WI38 (cell line): ENCODE results near the gene CEP164.

ENCODE experiments used
- H3K4me3 ChIP-seq: 2 replicates; pipeline ENCODE4 v1.5.1; 2011; ENCODE audit warnings: low read depth, mild to moderate bottlenecking, control low read depth, low read length
- TF ChIP-seq, protein P1 (sequence below): IDR thresholded peaks from 2 replicates; pipeline ENCODE4 v1.5.1; 2012; ENCODE audit warnings: low read depth, mild to moderate bottlenecking, control low read depth, low read length

CEP164 gene

DNA sequence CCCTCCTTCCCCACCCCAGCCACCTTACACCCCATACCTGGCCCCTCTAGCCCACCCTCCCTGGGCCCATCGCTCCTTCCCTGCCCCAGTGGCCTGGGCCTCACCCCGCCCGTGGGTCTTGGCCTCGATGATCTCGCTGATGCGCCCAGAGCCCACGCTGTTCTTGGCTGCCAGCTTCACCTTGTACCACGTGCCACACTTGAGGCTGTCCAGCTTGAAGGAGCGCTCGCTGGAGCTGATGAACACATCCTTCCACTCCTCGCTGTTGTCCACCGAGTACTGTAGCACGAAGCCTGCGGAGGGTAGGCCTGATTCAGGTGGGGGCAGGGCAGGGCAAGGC lies 110.1 kb downstream of the CEP164 start:
- H3K4me3 ChIP-seq, result no peak overlapping the region
- TF ChIP-seq, protein P1, sequence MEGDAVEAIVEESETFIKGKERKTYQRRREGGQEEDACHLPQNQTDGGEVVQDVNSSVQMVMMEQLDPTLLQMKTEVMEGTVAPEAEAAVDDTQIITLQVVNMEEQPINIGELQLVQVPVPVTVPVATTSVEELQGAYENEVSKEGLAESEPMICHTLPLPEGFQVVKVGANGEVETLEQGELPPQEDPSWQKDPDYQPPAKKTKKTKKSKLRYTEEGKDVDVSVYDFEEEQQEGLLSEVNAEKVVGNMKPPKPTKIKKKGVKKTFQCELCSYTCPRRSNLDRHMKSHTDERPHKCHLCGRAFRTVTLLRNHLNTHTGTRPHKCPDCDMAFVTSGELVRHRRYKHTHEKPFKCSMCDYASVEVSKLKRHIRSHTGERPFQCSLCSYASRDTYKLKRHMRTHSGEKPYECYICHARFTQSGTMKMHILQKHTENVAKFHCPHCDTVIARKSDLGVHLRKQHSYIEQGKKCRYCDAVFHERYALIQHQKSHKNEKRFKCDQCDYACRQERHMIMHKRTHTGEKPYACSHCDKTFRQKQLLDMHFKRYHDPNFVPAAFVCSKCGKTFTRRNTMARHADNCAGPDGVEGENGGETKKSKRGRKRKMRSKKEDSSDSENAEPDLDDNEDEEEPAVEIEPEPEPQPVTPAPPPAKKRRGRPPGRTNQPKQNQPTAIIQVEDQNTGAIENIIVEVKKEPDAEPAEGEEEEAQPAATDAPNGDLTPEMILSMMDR, result no peak

DNA sequence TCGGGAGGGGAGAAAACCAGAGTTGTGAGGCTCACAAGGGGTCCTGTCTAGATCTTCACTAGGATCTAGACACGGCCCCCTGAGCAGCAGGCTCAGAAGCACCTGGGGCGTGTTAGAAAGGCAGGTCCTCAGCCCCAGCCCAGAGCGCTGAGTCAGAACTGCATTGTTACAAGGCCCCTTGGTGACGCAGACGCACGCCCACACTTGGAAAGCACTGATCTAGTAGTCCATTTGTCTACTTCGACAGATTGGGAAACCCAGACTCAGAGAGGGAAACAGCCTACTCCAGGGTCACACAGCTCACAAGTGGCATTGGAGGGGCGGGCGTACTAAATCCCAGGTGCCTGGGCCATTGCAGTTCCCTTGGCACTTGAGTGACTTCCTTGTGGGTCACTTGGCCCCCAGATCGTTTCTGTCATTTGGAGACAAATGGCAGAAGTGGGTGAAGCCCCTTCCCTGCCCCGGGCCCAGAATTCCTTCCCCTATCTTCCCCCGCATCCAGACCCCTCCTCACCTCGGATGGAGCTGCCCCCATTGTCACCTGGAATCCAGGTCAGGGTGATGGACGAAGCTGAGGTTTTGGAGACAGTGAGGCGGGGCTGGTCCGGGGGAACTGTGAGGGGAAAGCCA lies 110.8 kb downstream of the CEP164 start:
- no peak overlapping the region for H3K4me3 ChIP-seq
- TF ChIP-seq, protein P1, result no peak

DNA sequence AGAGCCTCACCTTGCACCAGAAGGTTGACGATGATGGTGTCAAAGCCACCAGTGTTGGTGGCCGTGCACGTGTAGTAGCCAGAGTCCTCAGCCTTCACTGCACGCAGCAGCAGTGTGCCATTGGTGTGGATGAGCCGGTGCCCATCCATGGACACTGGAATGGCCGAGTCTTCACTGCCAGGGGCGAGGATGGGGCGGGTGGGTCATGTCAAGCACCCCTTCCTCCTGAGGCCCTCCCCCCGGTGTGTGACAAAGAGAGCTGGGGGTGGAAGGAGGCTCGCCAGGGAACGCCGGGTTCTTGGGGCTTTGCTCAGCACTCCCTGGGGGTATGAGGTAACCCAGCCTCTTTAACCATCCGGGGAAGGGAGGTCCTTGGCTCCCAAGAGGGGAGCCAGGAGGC lies 111.6 kb downstream of the CEP164 start:
- H3K4me3 ChIP-seq, result no peak overlapping the region
- TF ChIP-seq, protein P1, result no peak

DNA sequence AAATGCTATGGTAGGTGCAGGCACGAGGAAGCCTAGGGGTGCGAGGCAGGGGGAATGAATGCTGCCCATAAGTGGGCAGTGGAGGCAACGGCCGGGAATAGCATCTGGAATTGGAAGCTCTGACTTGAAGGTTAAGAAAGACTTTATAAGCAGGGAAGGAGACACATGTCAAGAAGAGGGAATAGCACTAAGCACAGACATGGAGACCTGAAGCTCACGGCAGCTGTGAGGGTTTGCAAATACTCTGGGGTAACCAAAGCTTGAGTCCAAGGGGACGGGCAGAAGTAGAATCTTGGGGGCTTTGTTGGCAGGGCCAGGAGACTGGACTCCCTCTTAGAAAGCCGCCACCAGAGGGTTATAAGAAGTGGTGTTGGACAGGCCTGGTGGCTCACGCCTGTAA lies 112.6 kb downstream of the CEP164 start:
- H3K4me3 ChIP-seq, result no peak overlapping the region
- TF ChIP-seq, protein P1, result no peak

DNA sequence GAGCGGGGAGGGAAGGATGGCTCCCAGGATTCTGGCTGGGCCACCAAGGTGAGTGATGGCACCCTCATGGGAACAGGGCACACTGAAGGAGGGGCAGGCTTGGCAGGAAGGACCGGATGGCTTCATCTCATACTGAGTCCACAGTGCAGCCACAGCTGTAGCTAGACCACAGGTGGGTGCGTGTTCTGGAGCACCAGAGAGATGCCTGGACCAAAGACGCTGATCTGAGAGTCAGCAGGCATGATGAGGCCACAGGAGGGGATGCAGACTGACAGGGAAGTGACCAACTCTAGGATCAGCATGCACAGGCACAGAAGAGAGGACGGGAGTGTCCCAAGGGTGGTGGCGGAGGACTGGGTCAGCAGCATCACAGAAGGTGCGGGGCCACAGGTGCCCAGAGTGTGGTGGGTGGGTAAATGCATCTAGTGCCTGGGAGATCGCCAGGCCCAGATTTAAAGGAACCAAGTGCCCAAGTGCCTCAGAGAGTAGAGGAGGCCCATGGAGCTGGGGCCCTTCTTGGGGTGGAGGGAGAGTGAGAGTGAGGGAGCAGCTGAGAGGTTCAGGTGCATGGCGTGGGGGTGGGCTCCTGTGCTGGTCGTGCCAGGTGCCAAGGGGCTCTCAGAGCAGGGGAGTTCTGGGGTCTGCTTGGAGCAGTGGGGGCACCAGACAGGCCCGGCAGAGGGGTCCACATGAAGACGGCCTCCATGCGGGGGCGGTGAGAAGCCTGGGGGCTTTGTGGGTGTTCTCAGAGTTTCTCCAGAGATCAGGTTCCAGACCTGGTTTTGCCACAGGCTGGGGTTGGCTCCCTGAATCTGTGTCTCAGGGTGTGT lies 113.7 kb downstream of the CEP164 start:
- H3K4me3 ChIP-seq, result no peak overlapping the region
- TF ChIP-seq, protein P1, result no peak

DNA sequence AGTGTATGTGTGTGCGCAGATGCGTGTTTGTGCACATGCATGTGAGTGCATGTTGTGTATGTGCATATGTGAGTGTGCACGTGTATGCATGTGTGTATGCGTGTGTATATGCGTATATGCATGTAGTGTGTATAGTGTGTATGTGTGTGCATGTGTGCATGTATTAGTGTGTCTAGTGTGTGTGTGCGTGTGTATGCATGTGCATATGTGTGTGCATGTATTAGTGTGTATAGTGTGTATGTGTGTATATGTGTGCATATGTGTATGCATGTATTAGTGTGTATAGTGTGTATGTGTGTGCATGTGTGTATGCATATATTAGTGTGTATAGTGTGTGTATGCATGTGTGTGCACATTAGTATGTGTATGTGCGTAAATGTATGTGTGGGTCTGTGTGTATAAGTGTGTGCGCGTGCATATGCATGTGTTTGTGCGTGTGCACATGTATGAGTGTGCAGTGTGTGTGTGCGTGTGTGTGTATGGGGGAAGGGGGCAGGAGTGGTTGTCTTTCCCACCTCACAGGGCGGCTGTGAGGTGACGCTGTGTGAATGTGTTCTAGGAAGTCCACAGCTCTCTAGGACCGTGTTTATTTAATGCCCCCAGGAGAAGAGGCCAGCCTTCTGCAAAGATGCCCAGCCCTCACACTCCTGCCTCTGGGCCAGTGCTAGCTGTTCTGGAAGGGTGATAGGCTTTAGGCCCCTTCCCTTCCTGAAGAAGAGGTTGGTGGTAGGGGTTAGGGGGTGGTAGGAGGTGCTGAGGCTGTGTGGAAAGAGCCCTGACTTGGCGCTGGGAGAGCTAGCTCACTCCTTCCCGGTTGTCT lies 114.6 kb downstream of the CEP164 start:
- TF ChIP-seq, protein P1, result no peak
- H3K4me3 ChIP-seq, result no peak overlapping the region

DNA sequence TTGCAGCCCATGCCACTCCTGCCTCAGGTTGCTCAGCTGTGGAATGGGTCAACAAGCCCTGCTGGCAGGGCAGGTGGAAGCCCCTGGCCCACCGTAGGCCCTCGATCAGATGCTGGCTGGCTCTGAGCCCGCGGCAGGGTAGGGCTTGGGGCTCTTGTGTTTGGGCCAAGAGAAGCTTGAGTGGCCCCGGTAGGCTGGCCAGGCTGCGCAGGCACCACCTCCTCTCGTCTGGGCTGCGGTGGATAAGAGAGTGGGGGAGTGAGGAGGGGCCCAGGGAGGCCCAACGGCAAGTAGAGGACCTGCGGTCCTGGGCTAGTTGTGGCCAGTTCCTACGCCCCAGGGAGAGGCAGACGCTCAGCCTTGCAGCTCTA lies 115.2 kb downstream of the CEP164 start:
- TF ChIP-seq, protein P1, result no peak
- H3K4me3 ChIP-seq, result no peak overlapping the region
